Astrocyte of the cerebellum (primary cell): ENCODE data around the gene THSD4.

ENCODE experiments used
- DNase-seq: peaks from one replicate; pipeline ENCODE4 v3.0.0-alpha.2; 2011; ENCODE audit warnings: low read depth
- H3K4me3 ChIP-seq: 2 replicates; pipeline ENCODE4 v1.5.1; 2011; ENCODE audit warnings: mild to moderate bottlenecking, low read depth, low read length, moderate library complexity
- in situ Hi-C: cut with HindIII; loops from 2 replicates; pipeline ENCODE4 v1.10.0; 2017; ENCODE audit warnings: low sequenced_read_pairs
- TF ChIP-seq, protein P1 (sequence below): IDR thresholded peaks from 2 replicates; pipeline ENCODE4 v1.5.1; 2012; ENCODE audit warnings: low read length, low read depth, moderate library complexity, mild to moderate bottlenecking; ENCODE audit errors: missing control alignments

THSD4 gene

DNA sequence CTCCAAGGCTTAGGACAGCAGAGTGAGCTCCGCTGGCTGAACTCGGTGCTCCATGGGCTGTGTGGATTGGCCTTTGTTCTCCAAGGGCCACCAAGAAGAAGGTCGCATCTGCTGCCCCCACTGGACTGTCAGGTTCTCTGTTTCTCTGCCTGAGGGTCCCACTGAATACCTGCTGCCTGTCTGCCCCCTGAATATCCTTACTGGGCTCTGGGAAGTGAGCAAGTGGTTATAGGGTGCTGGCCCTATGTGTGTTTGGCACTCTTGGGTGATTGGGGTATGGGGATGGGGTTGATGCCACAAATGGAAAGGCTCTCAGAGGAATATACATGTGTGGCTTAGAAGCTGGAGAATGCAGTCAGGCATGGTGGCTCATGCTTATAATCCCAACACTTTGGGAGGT is 82.3 kb downstream of the THSD4 start:
- TF ChIP-seq, protein P1, sequence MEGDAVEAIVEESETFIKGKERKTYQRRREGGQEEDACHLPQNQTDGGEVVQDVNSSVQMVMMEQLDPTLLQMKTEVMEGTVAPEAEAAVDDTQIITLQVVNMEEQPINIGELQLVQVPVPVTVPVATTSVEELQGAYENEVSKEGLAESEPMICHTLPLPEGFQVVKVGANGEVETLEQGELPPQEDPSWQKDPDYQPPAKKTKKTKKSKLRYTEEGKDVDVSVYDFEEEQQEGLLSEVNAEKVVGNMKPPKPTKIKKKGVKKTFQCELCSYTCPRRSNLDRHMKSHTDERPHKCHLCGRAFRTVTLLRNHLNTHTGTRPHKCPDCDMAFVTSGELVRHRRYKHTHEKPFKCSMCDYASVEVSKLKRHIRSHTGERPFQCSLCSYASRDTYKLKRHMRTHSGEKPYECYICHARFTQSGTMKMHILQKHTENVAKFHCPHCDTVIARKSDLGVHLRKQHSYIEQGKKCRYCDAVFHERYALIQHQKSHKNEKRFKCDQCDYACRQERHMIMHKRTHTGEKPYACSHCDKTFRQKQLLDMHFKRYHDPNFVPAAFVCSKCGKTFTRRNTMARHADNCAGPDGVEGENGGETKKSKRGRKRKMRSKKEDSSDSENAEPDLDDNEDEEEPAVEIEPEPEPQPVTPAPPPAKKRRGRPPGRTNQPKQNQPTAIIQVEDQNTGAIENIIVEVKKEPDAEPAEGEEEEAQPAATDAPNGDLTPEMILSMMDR: no peak
- no peak overlapping the region for H3K4me3 ChIP-seq
- in situ Hi-C loops: no loop called here
- DNase-seq: no peak

DNA sequence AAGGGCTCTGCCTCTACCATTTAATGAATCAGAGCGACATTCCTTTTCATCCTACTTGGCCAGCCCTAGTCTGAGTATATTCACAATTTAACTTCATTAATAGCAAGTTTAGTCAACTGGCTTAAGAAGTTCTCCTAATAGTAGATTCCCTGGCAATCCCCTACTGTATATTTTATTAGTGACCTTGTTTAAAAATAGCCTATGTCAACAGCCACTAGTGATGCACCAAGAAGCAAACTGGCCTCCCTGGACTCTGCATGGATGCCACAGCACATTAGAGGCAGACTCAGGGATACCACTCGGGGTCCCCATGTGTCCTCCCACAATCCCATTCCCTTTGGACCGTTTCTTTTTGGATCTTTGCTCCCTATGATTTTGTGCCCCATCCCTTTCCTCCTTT is 83.6 kb downstream of the THSD4 start:
- DNase-seq: no peak
- TF ChIP-seq, protein P1: no peak
- in situ Hi-C loops: no loop called here
- no peak overlapping the region for H3K4me3 ChIP-seq

DNA sequence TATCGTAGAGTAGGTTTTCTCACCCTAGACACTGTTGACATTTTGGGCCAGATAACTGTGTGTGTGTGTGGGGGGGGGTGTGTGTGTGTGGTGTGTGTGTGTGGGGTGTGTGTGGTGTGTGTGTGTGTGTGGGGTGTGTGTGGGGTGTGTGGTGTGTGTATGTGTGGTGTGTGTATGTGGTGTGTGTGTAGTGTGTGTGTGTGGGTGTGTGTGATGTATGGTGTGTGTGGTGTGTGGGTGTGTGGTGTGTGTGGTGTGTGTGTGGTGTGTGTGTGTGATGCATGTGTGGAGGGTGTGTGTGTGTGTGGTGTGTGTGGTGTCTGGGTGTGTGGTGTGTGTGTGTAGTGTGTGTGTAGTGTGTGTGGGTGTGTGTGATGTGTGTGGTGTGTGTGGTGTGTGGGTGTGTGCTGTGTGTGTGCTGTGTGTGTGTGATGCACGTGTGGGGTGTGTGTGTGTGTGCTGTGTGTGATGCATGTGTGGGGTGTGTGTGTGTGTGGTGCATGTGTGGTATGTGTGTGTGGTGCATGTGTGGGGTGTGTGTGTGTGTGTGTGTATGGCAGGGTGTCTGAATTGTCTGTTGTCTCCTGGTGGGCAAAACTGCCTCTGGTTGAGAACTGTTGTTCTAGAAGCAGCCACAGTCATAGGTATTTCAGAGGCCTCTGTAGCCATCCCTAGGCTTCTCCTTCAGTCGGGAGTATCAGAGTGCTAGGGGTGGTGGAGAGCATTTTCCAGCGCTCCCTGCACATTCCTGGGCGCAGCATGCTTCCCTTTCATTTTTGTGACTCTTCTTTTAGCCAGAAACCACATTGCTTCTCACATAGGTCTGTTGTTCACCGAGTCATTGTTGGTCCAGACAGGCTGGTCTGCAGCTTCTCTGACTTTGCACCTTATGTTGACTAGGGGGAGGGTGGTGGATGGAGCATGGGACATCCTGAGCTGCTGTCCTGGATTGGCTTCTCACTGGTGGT is 84.4 kb downstream of the THSD4 start:
- in situ Hi-C loops: no loop called here
- no peak overlapping the region for H3K4me3 ChIP-seq
- no peak for DNase-seq
- TF ChIP-seq, protein P1: no peak

DNA sequence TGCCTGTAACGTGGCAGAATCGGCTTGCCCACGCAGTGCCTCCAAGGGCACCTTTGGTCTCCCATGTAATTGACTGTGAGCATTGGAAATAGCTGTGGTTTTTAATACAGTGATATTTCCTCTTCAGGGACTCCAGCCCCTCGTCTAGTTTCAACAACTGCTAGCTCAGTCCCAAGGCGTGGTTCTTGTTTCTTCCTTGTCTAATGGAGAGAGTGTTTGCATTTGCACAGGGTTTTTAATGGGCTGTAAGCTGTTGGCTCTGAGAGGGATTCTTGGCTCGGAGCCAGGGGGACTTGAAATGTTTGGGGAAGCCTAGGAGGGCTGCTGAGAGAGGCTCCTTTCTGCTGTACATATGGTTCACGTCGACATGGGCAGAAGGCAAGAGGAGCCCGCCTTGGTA is 86.2 kb downstream of the THSD4 start:
- no peak overlapping the region for H3K4me3 ChIP-seq
- TF ChIP-seq, protein P1: no peak
- no peak for DNase-seq
- in situ Hi-C loops: no loop called here

DNA sequence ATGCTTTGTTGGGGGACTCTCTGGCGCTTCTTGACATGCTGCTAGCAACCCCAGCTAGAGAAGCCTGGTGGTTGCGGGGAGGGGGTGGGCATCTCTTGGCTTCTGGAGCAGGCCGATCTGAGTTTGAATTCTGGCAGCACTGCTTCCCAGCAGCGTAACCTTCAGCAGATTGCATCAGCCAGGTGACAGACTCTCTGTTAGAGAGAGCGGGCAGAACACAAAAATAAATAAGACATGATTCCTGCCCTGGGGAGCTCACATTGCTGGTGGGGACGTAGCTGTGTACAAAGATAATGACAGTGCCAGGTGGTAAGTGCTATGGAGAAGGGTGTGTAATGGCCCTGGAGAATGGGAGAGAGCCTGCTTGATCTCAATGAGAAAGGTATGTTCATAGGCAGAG is 87.4 kb downstream of the THSD4 start:
- in situ Hi-C loops: no loop called here
- no peak overlapping the region for H3K4me3 ChIP-seq
- TF ChIP-seq, protein P1: no peak
- no peak for DNase-seq

DNA sequence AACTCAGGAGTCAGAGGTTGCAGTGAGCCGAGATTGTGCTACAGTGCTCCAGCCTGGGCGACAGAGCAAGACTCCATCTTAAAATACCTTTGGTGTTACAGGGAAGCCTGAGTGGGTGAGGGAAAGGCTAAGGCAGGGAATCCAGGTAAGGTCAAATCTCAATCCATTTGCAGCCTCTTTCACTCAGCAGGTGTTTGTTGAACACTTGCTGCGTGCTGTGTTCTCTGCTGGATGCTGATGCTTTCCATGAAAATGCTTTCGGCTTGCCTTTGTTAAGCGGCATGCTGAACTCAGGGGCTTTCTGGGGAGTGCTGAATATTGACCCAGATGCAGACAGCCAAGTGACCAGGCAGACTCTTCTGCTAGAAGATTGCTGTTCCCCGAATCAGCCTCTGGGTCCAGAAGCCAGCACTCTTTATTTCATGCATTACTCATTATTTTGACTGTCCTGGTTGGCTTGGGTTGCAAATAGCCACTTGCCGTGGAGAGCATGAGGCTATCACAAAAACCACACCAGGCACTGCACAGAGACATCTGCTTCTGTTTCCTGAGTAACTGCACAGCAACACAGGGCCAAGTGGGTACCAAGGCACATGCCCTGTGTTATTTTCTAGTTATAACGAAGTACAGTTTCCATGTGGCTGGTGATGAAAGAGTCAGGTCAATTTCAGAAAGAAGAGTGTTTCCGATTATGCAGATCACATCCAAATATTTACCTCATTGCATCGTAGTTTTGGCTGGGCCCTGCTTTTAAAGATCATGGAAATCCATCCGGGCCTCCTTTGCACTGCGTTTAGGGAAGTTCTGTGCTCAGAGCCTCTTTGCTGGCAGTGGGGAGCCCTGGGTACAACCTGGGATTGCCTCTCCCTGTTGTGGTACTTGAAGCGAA is 88.6 kb downstream of the THSD4 start:
- TF ChIP-seq, protein P1: no peak
- H3K4me3 ChIP-seq: no peak overlapping the region
- no peak for DNase-seq
- in situ Hi-C loops: no loop called here
